ENCODE measurements around the gene CD83. TPM values are rescaled to one million over a fixed set of nuclear protein-coding genes. Genes with fewer than 3 reads are reported as not detected.

The CD83 gene
- total RNA-seq, 1 donor from 2014 or later: 1.8 TPM

DNA sequence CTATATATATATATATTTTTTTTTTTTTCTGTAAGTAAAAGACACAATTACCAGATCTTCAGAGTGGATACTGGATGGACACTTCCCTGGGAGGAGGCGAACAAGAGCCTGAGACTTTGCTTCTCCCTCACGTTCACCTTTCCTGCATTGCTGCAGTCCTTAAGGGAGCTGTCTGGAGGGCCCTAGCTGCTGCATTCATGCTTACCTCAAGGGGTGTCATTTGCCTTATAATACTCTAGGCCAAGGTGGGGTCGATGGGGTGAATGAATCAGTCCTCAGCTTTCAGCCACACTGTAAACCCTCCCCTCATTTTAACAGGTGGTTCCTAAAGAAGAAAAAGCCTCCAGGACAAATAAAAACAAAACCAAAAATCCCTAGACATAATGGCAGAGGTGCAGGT is 34.8 kb upstream of the CD83 start:
- no peaks in the 10 kb centered on the region for H3K36me3 Mint-ChIP-seq (ENCODE audit: low read depth, unreplicated experiment)
- TF ChIP-seq, protein P1, sequence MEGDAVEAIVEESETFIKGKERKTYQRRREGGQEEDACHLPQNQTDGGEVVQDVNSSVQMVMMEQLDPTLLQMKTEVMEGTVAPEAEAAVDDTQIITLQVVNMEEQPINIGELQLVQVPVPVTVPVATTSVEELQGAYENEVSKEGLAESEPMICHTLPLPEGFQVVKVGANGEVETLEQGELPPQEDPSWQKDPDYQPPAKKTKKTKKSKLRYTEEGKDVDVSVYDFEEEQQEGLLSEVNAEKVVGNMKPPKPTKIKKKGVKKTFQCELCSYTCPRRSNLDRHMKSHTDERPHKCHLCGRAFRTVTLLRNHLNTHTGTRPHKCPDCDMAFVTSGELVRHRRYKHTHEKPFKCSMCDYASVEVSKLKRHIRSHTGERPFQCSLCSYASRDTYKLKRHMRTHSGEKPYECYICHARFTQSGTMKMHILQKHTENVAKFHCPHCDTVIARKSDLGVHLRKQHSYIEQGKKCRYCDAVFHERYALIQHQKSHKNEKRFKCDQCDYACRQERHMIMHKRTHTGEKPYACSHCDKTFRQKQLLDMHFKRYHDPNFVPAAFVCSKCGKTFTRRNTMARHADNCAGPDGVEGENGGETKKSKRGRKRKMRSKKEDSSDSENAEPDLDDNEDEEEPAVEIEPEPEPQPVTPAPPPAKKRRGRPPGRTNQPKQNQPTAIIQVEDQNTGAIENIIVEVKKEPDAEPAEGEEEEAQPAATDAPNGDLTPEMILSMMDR (IDR thresholded peaks at IDR 0.05; ENCODE audit: insufficient read depth, low read depth, low read length): no peak
- TF ChIP-seq EZH2 (IDR thresholded peaks at IDR 0.05; ENCODE audit: insufficient read depth, low read length): no peak
- H3K4me3 ChIP-seq (ENCODE audit: insufficient read depth, low read depth, low read length): no peak overlapping the region
- FAIRE-seq (no peak), DNase-seq (ENCODE audit: low read depth) (no peak)
- H3K9me3 ChIP-seq (ENCODE audit: insufficient read depth, low read depth, low read length): no peaks in the 10 kb centered on the region
- peaks cover 15% of the 10 kb centered on the region for H3K4me1 Mint-ChIP-seq (ENCODE audit: low read depth, unreplicated experiment)
- no peak overlapping the region for H3K4me2 ChIP-seq (ENCODE audit: low read length)
- no peak overlapping the region for H3K4me3 Mint-ChIP-seq (ENCODE audit: unreplicated experiment)
- no peaks in the 10 kb centered on the region for H3K79me2 ChIP-seq (ENCODE audit: insufficient read depth, low read length)
- no peak overlapping the region for H3K27ac Mint-ChIP-seq (ENCODE audit: unreplicated experiment)
- H2AFZ ChIP-seq (ENCODE audit: low read depth, low read length): no peak overlapping the region
- no peaks in the 10 kb centered on the region for H3K9me3 Mint-ChIP-seq (ENCODE audit: unreplicated experiment)
- H3K27ac ChIP-seq (ENCODE audit: low read depth, low read length): no peak overlapping the region
- peaks cover 3% of the 10 kb centered on the region for H3K27me3 ChIP-seq (ENCODE audit: insufficient read depth, low read length)
- peaks cover 3% of the 10 kb centered on the region for H3K27me3 Mint-ChIP-seq (ENCODE audit: low read depth, unreplicated experiment)
- no peak overlapping the region for H3K9ac ChIP-seq (ENCODE audit: low read length)
- no peaks in the 10 kb centered on the region for H3K4me1 ChIP-seq (ENCODE audit: insufficient read depth, low read length)
- no peaks in the 10 kb centered on the region for H4K20me1 ChIP-seq (ENCODE audit: insufficient read depth, low read length)
- H3K36me3 ChIP-seq (ENCODE audit: insufficient read depth, low read length): no peaks in the 10 kb centered on the region

DNA sequence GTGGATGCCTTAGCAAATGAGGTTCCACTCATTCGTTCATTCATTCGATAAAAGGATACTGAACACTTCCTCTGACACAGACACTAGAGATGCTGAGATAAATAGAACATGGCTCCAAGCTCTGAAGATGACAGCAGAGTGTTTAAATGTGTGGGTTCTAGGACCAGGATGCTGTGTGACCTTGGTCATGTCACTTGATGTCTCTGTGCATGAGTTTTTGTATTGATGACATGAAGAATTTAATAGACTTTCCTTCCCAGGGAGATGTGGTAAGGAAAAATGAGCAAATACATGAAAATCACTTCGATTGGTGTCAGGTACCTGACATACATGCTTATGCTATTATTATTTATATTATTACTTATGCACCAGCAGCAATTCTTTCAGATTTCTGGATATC is 34.3 kb upstream of the CD83 start:
- Histone ChIP-seq H3K9ac (ENCODE audit: low read length) (no peak overlapping the region), H4K20me1 (ENCODE audit: insufficient read depth, low read length) (no peaks in the 10 kb centered on the region), H3K27ac (ENCODE audit: low read depth, low read length) (no peak overlapping the region), H3K36me3 (ENCODE audit: insufficient read depth, low read length) (no peaks in the 10 kb centered on the region), H3K79me2 (ENCODE audit: insufficient read depth, low read length) (no peaks in the 10 kb centered on the region), H2AFZ (ENCODE audit: low read depth, low read length) (no peak overlapping the region), H3K9me3 (ENCODE audit: insufficient read depth, low read depth, low read length) (no peaks in the 10 kb centered on the region), H3K4me1 (ENCODE audit: insufficient read depth, low read length) (no peaks in the 10 kb centered on the region), H3K4me3 (ENCODE audit: insufficient read depth, low read depth, low read length) (no peak overlapping the region), H3K4me2 (ENCODE audit: low read length) (no peak overlapping the region), H3K27me3 (ENCODE audit: insufficient read depth, low read length) (peaks cover 3% of the 10 kb centered on the region)
- H3K9me3 Mint-ChIP-seq (ENCODE audit: unreplicated experiment): no peaks in the 10 kb centered on the region
- DNase-seq (ENCODE audit: low read depth) (no peak), FAIRE-seq (no peak)
- TF ChIP-seq, protein P1 (IDR thresholded peaks at IDR 0.05; ENCODE audit: insufficient read depth, low read depth, low read length): no peak
- no peak for TF ChIP-seq EZH2 (IDR thresholded peaks at IDR 0.05; ENCODE audit: insufficient read depth, low read length)
- peaks cover 19% of the 10 kb centered on the region for H3K4me1 Mint-ChIP-seq (ENCODE audit: low read depth, unreplicated experiment)
- no peaks in the 10 kb centered on the region for H3K36me3 Mint-ChIP-seq (ENCODE audit: low read depth, unreplicated experiment)
- no peak overlapping the region for H3K27ac Mint-ChIP-seq (ENCODE audit: unreplicated experiment)
- H3K27me3 Mint-ChIP-seq (ENCODE audit: low read depth, unreplicated experiment): peaks cover 3% of the 10 kb centered on the region
- no peak overlapping the region for H3K4me3 Mint-ChIP-seq (ENCODE audit: unreplicated experiment)

DNA sequence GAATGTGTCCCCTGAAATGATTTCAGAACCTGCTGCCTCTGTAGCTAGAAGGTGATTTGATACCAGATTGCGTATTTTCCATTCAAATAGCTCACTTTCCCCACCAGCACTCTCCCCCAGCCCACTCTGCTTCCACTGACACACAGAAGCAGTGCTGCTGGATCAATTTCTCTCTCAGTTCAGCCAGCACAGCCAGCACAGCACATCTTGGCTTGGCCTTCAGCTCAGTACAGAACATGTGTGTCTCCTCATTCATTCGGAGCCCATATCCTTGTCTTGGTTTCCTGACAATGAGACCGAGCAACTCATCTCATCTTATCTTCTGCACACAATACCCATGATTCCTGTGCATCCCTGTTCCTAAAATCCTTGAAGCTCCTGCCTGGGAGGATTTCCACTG is 33.8 kb upstream of the CD83 start:
- Histone ChIP-seq H3K4me3 (ENCODE audit: insufficient read depth, low read depth, low read length) (no peak overlapping the region), H3K36me3 (ENCODE audit: insufficient read depth, low read length) (no peaks in the 10 kb centered on the region), H3K27ac (ENCODE audit: low read depth, low read length) (no peak overlapping the region), H4K20me1 (ENCODE audit: insufficient read depth, low read length) (no peaks in the 10 kb centered on the region), H2AFZ (ENCODE audit: low read depth, low read length) (no peak overlapping the region), H3K9me3 (ENCODE audit: insufficient read depth, low read depth, low read length) (no peaks in the 10 kb centered on the region), H3K4me1 (ENCODE audit: insufficient read depth, low read length) (no peaks in the 10 kb centered on the region), H3K79me2 (ENCODE audit: insufficient read depth, low read length) (no peaks in the 10 kb centered on the region), H3K9ac (ENCODE audit: low read length) (no peak overlapping the region), H3K27me3 (ENCODE audit: insufficient read depth, low read length) (peaks cover 3% of the 10 kb centered on the region), H3K4me2 (ENCODE audit: low read length) (no peak overlapping the region)
- no peak overlapping the region for H3K4me3 Mint-ChIP-seq (ENCODE audit: unreplicated experiment)
- TF ChIP-seq EZH2 (IDR thresholded peaks at IDR 0.05; ENCODE audit: insufficient read depth, low read length): no peak
- TF ChIP-seq, protein P1 (IDR thresholded peaks at IDR 0.05; ENCODE audit: insufficient read depth, low read depth, low read length): no peak
- H3K27me3 Mint-ChIP-seq (ENCODE audit: low read depth, unreplicated experiment): peaks cover 3% of the 10 kb centered on the region
- DNase-seq (ENCODE audit: low read depth): no peak
- H3K36me3 Mint-ChIP-seq (ENCODE audit: low read depth, unreplicated experiment): no peaks in the 10 kb centered on the region
- no peaks in the 10 kb centered on the region for H3K9me3 Mint-ChIP-seq (ENCODE audit: unreplicated experiment)
- H3K27ac Mint-ChIP-seq (ENCODE audit: unreplicated experiment): no peak overlapping the region
- peaks cover 19% of the 10 kb centered on the region for H3K4me1 Mint-ChIP-seq (ENCODE audit: low read depth, unreplicated experiment)
- FAIRE-seq: no peak
